Mammary epithelial cell (primary cell): ENCODE results near the gene KCTD6.

ENCODE experiments used
- CTCF ChIP-seq, 2 donors: IDR thresholded peaks in 1 of 2; conservative IDR thresholded peaks in 1 of 2; 2 replicates each; pipeline ENCODE4 v1.5.1; 2011 to 2012; ENCODE audit warnings: inconsistent platforms in 2 of 2, low read length in 2 of 2, mild to moderate bottlenecking in 2 of 2, control low read depth in 1 of 2, low read depth in 1 of 2; ENCODE audit not compliant: insufficient read depth in 1 of 2; ENCODE audit errors: extremely low read depth in 1 of 2
- EZH2 ChIP-seq: IDR thresholded peaks from 2 replicates; pipeline ENCODE4 v1.6.1; 2012; ENCODE audit warnings: low read length, inconsistent platforms, borderline replicate concordance

- TF ChIP-seq CTCF (conservative IDR thresholded peaks at IDR 0.05 in 1 of 2, IDR thresholded peaks at IDR 0.05 in 1 of 2; ENCODE audit: extremely low read depth in 1 of 2, insufficient read depth in 1 of 2, low read depth in 1 of 2, low read length in 2 of 2), result no peak
- no peak for TF ChIP-seq EZH2
These were observed 24.9 kb upstream of the KCTD6 start for GRCh38 chr3:58466899-58467563.
